ENCODE results near the gene GYPC.
"Not testable (repeated sequence)": the region's sequence is repeated elsewhere in the genome, so short reads cannot be mapped to it uniquely, and the experiment has no call there.

GYPC gene

GRCh38 chr2:126700677-126701076 lies 44.7 kb downstream of the GYPC start:
- no peak for DNase-seq

GRCh38 chr2:126703311-126703710 lies 47.4 kb downstream of the GYPC start:
- no peak for DNase-seq

DNA sequence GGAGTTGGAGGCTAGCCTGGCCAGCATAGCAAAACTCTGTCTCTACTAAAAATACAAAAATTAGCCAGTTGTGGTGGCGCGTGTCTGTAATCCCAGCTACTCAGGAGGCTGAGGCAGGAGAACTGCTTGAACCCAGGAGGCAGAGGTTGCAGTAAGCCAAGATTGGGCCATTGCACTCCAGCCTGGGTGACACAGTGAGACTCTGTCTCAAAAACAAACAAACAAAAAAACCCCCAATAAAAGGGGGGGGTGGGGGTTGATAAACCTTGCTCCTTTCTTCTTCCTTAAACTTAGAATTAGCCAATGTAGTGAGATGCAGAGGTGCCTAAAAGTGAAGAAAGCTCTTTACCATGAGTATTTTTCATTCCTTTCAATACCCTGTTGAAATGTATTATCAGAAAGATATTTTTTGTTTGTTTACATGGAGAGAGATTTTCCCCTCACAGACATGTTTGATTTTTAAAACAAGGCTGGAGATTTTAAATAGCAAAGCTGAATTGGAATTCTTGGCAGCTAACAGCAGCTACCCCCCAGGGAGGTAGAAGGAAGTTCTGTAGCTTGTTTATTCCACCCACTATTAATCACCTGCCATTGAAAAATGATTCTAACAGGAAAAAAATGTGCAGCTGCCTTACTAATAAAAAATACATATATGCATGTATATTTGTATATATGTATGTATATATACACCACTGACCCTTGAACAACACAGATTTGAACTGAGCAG lies 48.6 kb downstream of the GYPC start:
- DNase-seq = no peak

DNA sequence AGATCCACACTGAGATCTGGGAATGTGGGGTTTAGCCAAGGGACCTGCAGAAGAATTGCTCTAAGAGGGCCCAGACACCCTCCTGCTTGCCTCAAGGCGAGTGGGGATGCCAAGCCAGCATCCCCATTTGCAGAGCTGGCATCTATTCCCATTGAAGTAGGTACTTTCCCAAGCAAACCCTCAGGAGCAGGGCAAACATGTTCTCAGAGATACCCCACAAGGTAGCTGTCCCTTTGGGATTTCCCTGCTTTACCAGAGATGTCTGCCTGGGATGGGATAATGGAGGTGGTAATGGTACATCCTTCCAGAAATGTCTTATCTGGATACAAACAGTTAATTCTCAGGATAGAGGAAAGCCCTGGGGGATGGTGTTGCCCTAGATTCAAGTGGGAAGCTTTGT lies 51.2 kb downstream of the GYPC start:
- no peak for DNase-seq

- DNase-seq = no peak
These were observed 52.0 kb downstream of the GYPC start for GRCh38 chr2:126707941-126708340.

GRCh38 chr2:126714191-126714965 lies 58.4 kb downstream of the GYPC start:
- no peak for DNase-seq

DNA sequence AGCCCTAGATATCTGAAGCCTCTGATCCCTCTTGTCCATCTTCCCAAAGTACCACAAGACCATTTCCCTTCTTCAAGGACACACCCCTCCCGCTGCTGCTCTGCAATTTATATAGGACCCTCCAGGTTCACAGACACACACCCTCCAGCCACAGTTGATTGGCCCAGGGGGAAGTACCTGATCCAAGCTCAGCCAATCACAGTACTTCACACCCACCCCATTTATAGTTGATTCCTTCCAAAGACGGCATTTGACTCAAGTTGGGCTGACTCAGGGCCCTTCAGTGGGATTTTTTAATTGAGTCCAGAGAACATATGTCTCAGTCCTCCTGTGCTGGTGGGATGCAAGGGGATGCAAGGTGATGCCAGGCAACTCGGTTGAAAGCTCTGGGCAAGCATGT lies 59.2 kb downstream of the GYPC start:
- DNase-seq = no peak

GRCh38 chr2:126715576-126716406 lies 59.8 kb downstream of the GYPC start:
- no peak for DNase-seq

DNA sequence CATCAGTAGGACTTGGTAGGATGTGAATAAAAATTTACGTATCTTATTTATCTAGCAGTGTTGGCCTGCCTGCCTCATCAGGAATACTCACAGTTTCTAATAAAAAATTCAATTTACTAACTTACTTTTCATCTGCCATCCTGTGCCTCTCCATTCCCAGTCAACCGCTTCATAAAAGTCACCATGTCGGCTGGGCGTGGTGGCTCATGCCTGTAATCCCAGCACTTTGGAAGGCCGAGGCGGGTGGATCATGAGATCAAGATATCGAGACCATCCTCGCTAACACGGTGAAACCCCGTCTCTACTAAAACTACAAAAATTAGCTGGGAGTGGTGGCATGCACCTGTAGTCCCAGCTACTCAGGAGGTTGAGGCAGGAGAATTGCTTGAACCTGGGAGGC lies 61.3 kb downstream of the GYPC start:
- not testable (repeated sequence) for DNase-seq

DNA sequence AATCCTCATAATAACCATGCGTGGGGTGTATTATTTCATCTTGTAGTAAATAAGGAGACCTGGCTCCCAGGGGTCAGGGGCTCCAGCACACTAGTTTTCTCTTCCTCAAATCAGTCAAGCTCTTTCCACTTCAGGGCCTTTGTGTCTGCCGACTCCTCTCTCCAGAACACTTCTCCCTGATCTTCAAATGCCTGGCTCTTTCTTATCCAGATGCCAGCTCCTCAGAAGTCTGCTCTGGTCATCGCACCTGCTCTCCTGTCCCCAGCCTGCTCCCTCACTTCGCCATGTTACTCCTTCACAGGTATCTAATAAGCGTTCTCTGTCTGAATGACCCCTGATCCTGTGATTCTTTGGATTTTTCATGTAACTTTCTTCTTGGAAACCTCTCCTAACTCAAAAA lies 62.0 kb downstream of the GYPC start:
- DNase-seq = no peak

GRCh38 chr2:126719191-126719832 lies 63.4 kb downstream of the GYPC start:
- DNase-seq = no peak

- DNase-seq = no peak
These were observed 63.9 kb downstream of the GYPC start for GRCh38 chr2:126719833-126720351.

- no peak for DNase-seq
These were observed 64.7 kb downstream of the GYPC start for GRCh38 chr2:126720638-126721037.

- no peak for DNase-seq
These were observed 66.1 kb downstream of the GYPC start for GRCh38 chr2:126722081-126722480.

- DNase-seq = no peak
These were observed 66.6 kb downstream of the GYPC start for GRCh38 chr2:126722546-126722945.

DNA sequence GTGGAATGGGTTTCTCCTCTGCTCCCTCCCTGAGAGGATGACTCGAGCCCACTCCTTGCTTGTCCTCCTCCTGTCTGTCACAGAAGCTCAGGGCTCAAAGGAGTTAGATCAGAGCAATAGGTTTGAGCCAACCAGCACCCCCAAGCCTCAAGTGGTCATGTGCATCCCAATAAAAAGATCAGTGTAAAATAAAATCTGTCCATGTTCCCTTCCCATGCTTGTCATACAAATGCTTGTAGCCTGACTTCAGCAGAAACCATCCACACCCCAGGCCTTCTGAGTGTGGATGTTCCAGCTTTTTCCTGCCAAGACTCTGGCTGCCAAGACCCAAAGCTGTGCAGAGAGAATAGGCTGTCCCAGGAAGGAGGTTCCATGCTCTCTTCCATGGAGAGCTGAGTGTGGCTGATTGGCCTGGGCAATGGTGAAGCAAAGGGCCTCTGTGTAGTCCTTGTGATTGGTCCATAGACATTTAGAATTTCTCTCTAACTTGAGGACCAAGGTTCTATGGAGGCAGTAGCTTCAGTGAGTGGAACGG lies 67.4 kb downstream of the GYPC start:
- DNase-seq = no peak

- no peak for DNase-seq
These were observed 69.6 kb downstream of the GYPC start for GRCh38 chr2:126725580-126725979.

GRCh38 chr2:126729896-126730295 lies 73.9 kb downstream of the GYPC start:
- no peak for DNase-seq

DNA sequence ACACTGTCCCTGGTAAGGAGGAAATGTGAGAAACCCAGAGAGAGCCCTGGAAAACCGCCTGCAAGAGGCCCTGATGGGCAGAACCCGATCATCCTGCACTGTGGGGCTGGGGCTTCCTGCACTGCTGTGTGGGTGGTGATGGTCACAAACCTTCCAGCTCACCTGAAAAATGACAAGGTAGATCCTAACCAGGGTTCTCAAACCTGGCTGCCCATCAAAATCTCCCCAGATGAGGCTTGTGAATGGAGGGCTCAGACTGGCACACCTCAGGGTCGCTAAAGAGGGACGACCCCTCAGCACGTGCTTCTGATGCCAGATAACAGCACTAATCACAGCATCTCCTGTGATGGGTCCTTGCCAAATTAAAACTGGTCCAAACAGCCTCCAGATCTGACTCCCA lies 74.7 kb downstream of the GYPC start:
- DNase-seq = no peak

DNA sequence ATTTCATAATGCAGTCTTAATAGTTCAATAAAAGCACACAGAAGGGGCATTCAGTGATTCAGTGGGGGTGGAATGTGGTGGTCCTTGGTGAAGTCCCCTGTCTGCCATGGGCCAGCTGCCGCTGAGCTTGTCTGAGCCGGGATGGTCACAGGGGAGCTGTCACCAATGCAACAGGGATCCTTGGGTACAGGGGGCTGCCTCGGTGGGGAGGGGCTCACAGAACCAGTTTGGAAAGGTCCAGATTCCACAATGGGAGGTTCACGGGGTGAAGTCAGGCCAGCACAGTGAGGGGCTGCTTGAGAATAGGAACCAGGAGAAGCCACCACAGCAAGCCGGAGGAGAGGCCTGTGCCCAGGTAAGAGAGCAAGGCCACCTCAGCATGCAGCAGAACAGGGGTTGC lies 75.4 kb downstream of the GYPC start:
- no peak for DNase-seq

GRCh38 chr2:126732682-126733245 lies 76.8 kb downstream of the GYPC start:
- no peak for DNase-seq

- DNase-seq = no peak
These were observed 77.8 kb downstream of the GYPC start for GRCh38 chr2:126733795-126734194.

All from CD4-positive, alpha-beta T cell treated with Interleukin-17A for 1 hour (primary cell).